Effector memory CD4-positive, alpha-beta T cell (primary cell): Measurements from ENCODE around the gene SH3BGRL3.

Experiments
- DNase-seq, 3 donors: peaks; one replicate each; pipeline ENCODE4 v3.0.0-alpha.2; 2020
- H3K27ac ChIP-seq: 2 replicates; pipeline ENCODE4 v1.7.0; 2013; ENCODE audit warnings: mild to moderate bottlenecking, low read length, moderate library complexity; ENCODE audit not compliant: insufficient read depth, poor library complexity, severe bottlenecking
- H3K27me3 ChIP-seq: replicated peaks from 2 replicates; pipeline ENCODE4 v1.7.0; 2013; ENCODE audit warnings: mild to moderate bottlenecking, low read length; ENCODE audit not compliant: insufficient read depth, control insufficient read depth, poor library complexity, severe bottlenecking
- H3K36me3 ChIP-seq: 2 replicates; pipeline ENCODE4 v1.7.0; 2013; ENCODE audit warnings: mild to moderate bottlenecking, low read length, moderate library complexity; ENCODE audit not compliant: control insufficient read depth, insufficient read depth
- H3K4me1 ChIP-seq: 2 replicates; pipeline ENCODE4 v1.7.0; 2013; ENCODE audit warnings: low read length, mild to moderate bottlenecking; ENCODE audit not compliant: control insufficient read depth, insufficient read depth, poor library complexity, severe bottlenecking
- H3K4me3 ChIP-seq: 2 replicates; pipeline ENCODE4 v1.7.0; 2013; ENCODE audit warnings: low read length, low read depth, mild to moderate bottlenecking; ENCODE audit not compliant: insufficient read depth, poor library complexity, severe bottlenecking
- H3K9me3 ChIP-seq: 2 replicates; pipeline ENCODE4 v1.7.0; 2013; ENCODE audit warnings: mild to moderate bottlenecking, low read length, moderate library complexity; ENCODE audit not compliant: control insufficient read depth

The SH3BGRL3 gene

GRCh38 chr1:26315874-26316850, 36.3 kb downstream of the SH3BGRL3 start:
- Histone ChIP-seq H3K4me3 (no peak overlapping the region), H3K4me1 (peaks cover 49% of the 10 kb centered on the region), H3K27ac (peak overlapping the region; percentile 74), H3K9me3 (no peaks in the 10 kb centered on the region), H3K27me3 (no peaks in the 10 kb centered on the region), H3K36me3 (peaks cover 11% of the 10 kb centered on the region)
- DNase-seq, result no peak

- no peaks in the 10 kb centered on the region for H3K27me3 ChIP-seq
- no peaks in the 10 kb centered on the region for H3K9me3 ChIP-seq
- DNase-seq, result no peak
- H3K4me3 ChIP-seq, result peak overlapping the region; percentile 73
- peak overlapping the region; percentile 74 for H3K27ac ChIP-seq
- H3K4me1 ChIP-seq, result peaks cover 59% of the 10 kb centered on the region
- peaks cover 21% of the 10 kb centered on the region for H3K36me3 ChIP-seq
Measured at GRCh38 chr1:26317146-26317545, 37.3 kb downstream of the SH3BGRL3 start.

GRCh38 chr1:26317612-26318337, 37.9 kb downstream of the SH3BGRL3 start, which contains the start of gene CD52:
CD52 (plus strand) TSS chr1:26317958; CDS start chr1:26318018, 60 bp downstream.
- H3K36me3 ChIP-seq, result peaks cover 27% of the 10 kb centered on the region
- peak within 1 kb of the TSS; percentile 74 for H3K27ac ChIP-seq
- peak; percentile 38 to 67 (median 61) for DNase-seq
- peaks cover 63% of the 10 kb centered on the region for H3K4me1 ChIP-seq
- no peaks in the 10 kb centered on the region for H3K27me3 ChIP-seq
- no peaks in the 10 kb centered on the region for H3K9me3 ChIP-seq
- H3K4me3 ChIP-seq, result peak within 1 kb of the TSS; percentile 73

- no peak for DNase-seq
- peak overlapping the region; percentile 74 for H3K27ac ChIP-seq
- H3K4me1 ChIP-seq, result peaks cover 63% of the 10 kb centered on the region
- peaks cover 33% of the 10 kb centered on the region for H3K36me3 ChIP-seq
- peak overlapping the region; percentile 73 for H3K4me3 ChIP-seq
- H3K27me3 ChIP-seq, result no peaks in the 10 kb centered on the region
- no peaks in the 10 kb centered on the region for H3K9me3 ChIP-seq
Measured at GRCh38 chr1:26318338-26319064, 38.6 kb downstream of the SH3BGRL3 start.

GRCh38 chr1:26320896-26321295, 41.0 kb downstream of the SH3BGRL3 start:
- no peak for DNase-seq
- Histone ChIP-seq H3K4me3 (peak overlapping the region; percentile 29), H3K4me1 (peaks cover 43% of the 10 kb centered on the region), H3K9me3 (no peaks in the 10 kb centered on the region), H3K27ac (peak overlapping the region; percentile 62), H3K36me3 (peaks cover 35% of the 10 kb centered on the region), H3K27me3 (no peaks in the 10 kb centered on the region)

GRCh38 chr1:26321315-26322041, 41.6 kb downstream of the SH3BGRL3 start:
- Histone ChIP-seq H3K27ac (peak overlapping the region; percentile 62), H3K4me3 (peak overlapping the region; percentile 29), H3K27me3 (no peaks in the 10 kb centered on the region), H3K36me3 (peaks cover 35% of the 10 kb centered on the region), H3K4me1 (peaks cover 37% of the 10 kb centered on the region), H3K9me3 (no peaks in the 10 kb centered on the region)
- DNase-seq, result peak; percentile 86 to 90 (median 87)

GRCh38 chr1:26322042-26322331, 42.1 kb downstream of the SH3BGRL3 start:
- peak overlapping the region; percentile 62 for H3K27ac ChIP-seq
- H3K4me3 ChIP-seq, result no peak overlapping the region
- H3K36me3 ChIP-seq, result peaks cover 35% of the 10 kb centered on the region
- no peak for DNase-seq
- H3K9me3 ChIP-seq, result no peaks in the 10 kb centered on the region
- no peaks in the 10 kb centered on the region for H3K27me3 ChIP-seq
- H3K4me1 ChIP-seq, result peaks cover 32% of the 10 kb centered on the region

GRCh38 chr1:26323382-26323781, 43.5 kb downstream of the SH3BGRL3 start:
- Histone ChIP-seq H3K4me1 (peaks cover 25% of the 10 kb centered on the region), H3K9me3 (no peaks in the 10 kb centered on the region), H3K27ac (peak overlapping the region; percentile 33), H3K4me3 (no peak overlapping the region), H3K36me3 (peaks cover 35% of the 10 kb centered on the region), H3K27me3 (no peaks in the 10 kb centered on the region)
- no peak for DNase-seq

GRCh38 chr1:26324550-26324949, 44.7 kb downstream of the SH3BGRL3 start:
- H3K4me3 ChIP-seq, result no peak overlapping the region
- H3K9me3 ChIP-seq, result no peaks in the 10 kb centered on the region
- H3K27ac ChIP-seq, result no peak overlapping the region
- peaks cover 35% of the 10 kb centered on the region for H3K36me3 ChIP-seq
- H3K27me3 ChIP-seq, result no peaks in the 10 kb centered on the region
- DNase-seq, result no peak
- peaks cover 25% of the 10 kb centered on the region for H3K4me1 ChIP-seq
